K562 (cell line): ENCODE data around the gene MT1A. TPM values are rescaled to one million over a fixed set of nuclear protein-coding genes. Genes with fewer than 3 reads are reported as not detected.

Experiments
- BRCA1 ChIP-seq, 2 experiments: fragments of 450-650 bp in 1 of 2; sonication (generic) in 1 of 2; formaldehyde crosslinking in 1 of 2; IDR thresholded peaks; 2 replicates each; pipeline versions ENCODE4 v1.5.0 to v1.6.1; 2017 to 2020; ENCODE audit warnings: mild to moderate bottlenecking in 1 of 2, missing genetic modification reagents in 1 of 2
- BRD9 ChIP-seq: fragments of 450-650 bp; IDR thresholded peaks from 2 replicates; pipeline ENCODE4 v1.6.1; 2018; ENCODE audit warnings: low read depth; ENCODE audit not compliant: partially characterized antibody
- C11orf30 ChIP-seq: fragments of 450-650 bp; IDR thresholded peaks from 2 replicates; pipeline ENCODE4 v1.6.1; 2016; ENCODE audit warnings: low read depth, mild to moderate bottlenecking
- MBD1 ChIP-seq: fragments of 250-450 bp; sonication (Bioruptor Pico); IDR thresholded peaks from 2 replicates; pipeline ENCODE4 v1.8.0; 2022; ENCODE audit warnings: inconsistent platforms
- SRSF1 ChIP-seq: fragments of 200-400 bp; formaldehyde crosslinking; IDR thresholded peaks from 2 replicates; pipeline ENCODE4 v1.6.1; 2017; ENCODE audit warnings: mild to moderate bottlenecking, low read depth, low read length, moderate library complexity
- ZBTB49 ChIP-seq: sonication (generic); formaldehyde crosslinking; IDR thresholded peaks from 2 replicates; pipeline ENCODE4 v1.8.0; 2022; ENCODE audit warnings: missing genetic modification reagents, mild to moderate bottlenecking, borderline replicate concordance
- ZNF174 ChIP-seq: fragments of 250-450 bp; sonication (Bioruptor Pico); IDR thresholded peaks from 2 replicates; pipeline ENCODE4 v1.4.0; 2020; ENCODE audit warnings: mild to moderate bottlenecking
- polyA plus RNA-seq, 8 experiments: library from polyadenylated mRNA; depleted of rRNA in 4 of 8; stranded (reverse) in 5 of 8; unstranded in 3 of 8; fragments of >200 nt; fragmentation: Nextera tagmentation in 2 of 8; fragmentation: Illumina TruSeq in 1 of 8; extraction: Ambion mirVana in 2 of 8; extraction: Trizol in 1 of 8; gene quantifications; 2 replicates each; pipeline versions ENCODE4 v1.2.1 to v1.2.3, GENCODE V29; 2011 to 2014; ENCODE audit warnings: inconsistent platforms in 1 of 8, missing spikeins in 1 of 8
- total RNA-seq, 7 experiments: library from RNA; depleted of rRNA in 6 of 7; stranded (reverse); fragments of >200 nt in 6 of 7; fragmentation: Illumina TruSeq in 2 of 7; extraction: Trizol in 2 of 7; gene quantifications; 2 replicates each; pipeline versions ENCODE4 v1.2.1 to v1.2.3, GENCODE V29; 2011 to 2021; ENCODE audit warnings: low replicate concordance in 1 of 7

MT1A gene
- total and polyA plus RNA-seq, 9 of the 15 experiments (the other 6 are each of a cell fraction or from before 2014, with no cell fraction given), result 0.23 TPM; not detected in 8

GRCh38 chr16:56683424-56684172 lies 45.1 kb downstream of the MT1A start (continued):
- TF ChIP-seq BRD9 (no peak), ZNF174 (CRISPR knock-in tag) (no peak), MBD1 (CRISPR knock-in tag) (no peak), BRCA1 (IDR thresholded peaks at IDR 0.05) (no peak), BRCA1 (CRISPR knock-in tag; IDR thresholded peaks at IDR 0.05) (no peak), SRSF1 (no peak), ZBTB49 (no peak), C11orf30 (peak; percentile 83)
